ENCODE data around the gene USF2.

Gene USF2

GRCh38 chr19:35317464-35318043 is 48.8 kb downstream of the USF2 start:
- no peak for DNase-seq (ENCODE audit: low spot score)

- DNase-seq (ENCODE audit: low spot score) = peak; percentile 51
Measured at GRCh38 chr19:35318679-35319448, 50.1 kb downstream of the USF2 start.

DNA sequence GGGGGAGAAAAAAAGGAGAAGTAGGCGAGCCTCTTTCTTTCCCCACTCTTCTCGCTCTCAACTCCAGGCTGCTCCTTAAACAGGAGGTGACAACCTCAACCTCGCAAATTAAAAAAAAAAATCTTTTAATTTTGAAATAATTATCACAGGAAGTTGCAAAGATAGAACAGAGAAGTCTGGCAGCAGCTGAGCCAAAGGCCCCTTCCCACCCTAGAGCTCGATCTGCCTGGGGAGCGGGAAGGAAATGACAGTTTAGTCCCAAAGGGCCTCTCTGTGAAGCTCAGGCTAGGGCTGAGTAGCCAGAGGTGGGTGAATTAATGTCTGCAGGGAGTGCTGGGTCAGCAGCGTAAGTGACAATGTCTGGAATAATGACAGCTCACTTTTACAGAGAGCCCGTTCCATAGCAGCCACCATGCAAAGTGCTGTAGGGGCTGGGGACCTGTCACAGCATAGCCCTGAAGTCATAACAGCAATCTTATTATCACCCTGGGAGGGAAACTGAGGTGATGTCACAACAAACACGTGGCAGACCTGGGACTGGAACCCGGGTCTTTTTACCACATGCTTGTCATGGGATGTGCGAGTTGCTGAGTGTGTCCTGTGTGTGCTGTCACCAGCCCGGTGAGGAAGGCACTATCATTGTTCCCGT is 51.4 kb downstream of the USF2 start:
- DNase-seq (ENCODE audit: low spot score) = no peak

GRCh38 chr19:35321291-35321690 is 52.5 kb downstream of the USF2 start:
- no peak for DNase-seq (ENCODE audit: low spot score)

- DNase-seq (ENCODE audit: low spot score) = no peak
Measured at GRCh38 chr19:35322014-35322413, 53.3 kb downstream of the USF2 start.

DNA sequence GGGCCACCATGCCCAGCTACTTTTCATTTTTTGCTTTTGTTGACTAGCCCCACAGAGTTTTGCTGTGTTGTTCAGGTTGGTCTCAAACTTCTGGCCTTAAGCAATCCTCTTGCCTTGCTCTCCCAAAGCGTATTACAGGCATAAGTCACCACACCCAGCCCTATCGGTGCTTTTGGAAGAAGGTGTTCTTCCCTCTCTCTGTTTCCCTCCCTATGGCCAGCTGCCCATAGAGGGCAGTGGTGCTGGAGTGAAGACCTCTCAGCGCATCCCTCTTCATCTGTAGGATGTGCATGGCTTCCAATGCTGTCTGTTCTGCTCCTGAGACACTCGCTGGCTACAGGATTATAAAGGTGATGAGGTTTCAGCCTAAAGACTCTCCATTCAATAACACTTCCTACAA is 58.9 kb downstream of the USF2 start:
- peak; percentile 11 for DNase-seq (ENCODE audit: low spot score)

GRCh38 chr19:35328851-35329285 is 60.1 kb downstream of the USF2 start, which contains the start of gene CD22:
Gene CD22, plus strand, starts transcription at chr19:35329187. Its CDS starts 2,854 bp downstream, at chr19:35332041.
- no peak for DNase-seq (ENCODE audit: low spot score)

- no peak for DNase-seq (ENCODE audit: low spot score)
Measured at GRCh38 chr19:35329323-35329722, 60.6 kb downstream of the USF2 start.
